ENCODE data around the gene PGM1. TPM values are rescaled to one million over a fixed set of nuclear protein-coding genes. Genes with fewer than 3 reads are reported as not detected.

PGM1 gene
- total RNA-seq, 1 donor from 2014 or later, result 46.0 TPM

GRCh38 chr1:63555480-63555879 is 37.7 kb upstream of the PGM1 start:
- Mint-ChIP-seq H3K27ac (no peak overlapping the region), H3K4me1 (peaks cover 2% of the 10 kb centered on the region), H3K4me3 (no peak overlapping the region), H3K27me3 (ENCODE audit: low read depth) (no peaks in the 10 kb centered on the region), H3K36me3 (peaks cover 3% of the 10 kb centered on the region), H3K9me3 (no peaks in the 10 kb centered on the region)
- no peak for DNase-seq (ENCODE audit: low spot score in 2 of 2, unreplicated experiment in 2 of 2)
- TF ChIP-seq, protein P1, sequence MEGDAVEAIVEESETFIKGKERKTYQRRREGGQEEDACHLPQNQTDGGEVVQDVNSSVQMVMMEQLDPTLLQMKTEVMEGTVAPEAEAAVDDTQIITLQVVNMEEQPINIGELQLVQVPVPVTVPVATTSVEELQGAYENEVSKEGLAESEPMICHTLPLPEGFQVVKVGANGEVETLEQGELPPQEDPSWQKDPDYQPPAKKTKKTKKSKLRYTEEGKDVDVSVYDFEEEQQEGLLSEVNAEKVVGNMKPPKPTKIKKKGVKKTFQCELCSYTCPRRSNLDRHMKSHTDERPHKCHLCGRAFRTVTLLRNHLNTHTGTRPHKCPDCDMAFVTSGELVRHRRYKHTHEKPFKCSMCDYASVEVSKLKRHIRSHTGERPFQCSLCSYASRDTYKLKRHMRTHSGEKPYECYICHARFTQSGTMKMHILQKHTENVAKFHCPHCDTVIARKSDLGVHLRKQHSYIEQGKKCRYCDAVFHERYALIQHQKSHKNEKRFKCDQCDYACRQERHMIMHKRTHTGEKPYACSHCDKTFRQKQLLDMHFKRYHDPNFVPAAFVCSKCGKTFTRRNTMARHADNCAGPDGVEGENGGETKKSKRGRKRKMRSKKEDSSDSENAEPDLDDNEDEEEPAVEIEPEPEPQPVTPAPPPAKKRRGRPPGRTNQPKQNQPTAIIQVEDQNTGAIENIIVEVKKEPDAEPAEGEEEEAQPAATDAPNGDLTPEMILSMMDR (IDR thresholded peaks at IDR 0.05; ENCODE audit: unreplicated experiment), result no peak

- no peak overlapping the region for H3K27ac Mint-ChIP-seq
- DNase-seq (ENCODE audit: low spot score in 2 of 2, unreplicated experiment in 2 of 2), result no peak
Observed at GRCh38 chr1:63557365-63557987, 35.7 kb upstream of the PGM1 start.

DNA sequence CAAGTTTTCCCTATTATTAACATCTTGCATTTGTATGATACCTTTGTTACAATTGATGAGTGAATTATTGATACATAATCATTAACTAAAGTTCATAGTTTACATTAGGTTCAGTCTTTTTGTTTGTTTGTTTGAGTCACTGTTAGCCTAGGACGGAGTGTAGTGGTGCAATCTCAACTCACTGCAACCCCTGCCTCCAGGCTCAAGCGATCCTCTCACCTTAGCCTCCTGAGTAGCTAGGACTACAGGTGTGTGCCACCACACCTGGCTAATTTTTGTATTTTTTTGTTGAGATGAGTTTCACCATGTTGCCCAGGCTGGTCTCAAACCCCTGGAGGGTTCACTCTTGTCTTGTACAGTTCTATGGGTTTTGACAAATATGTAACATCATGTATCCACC is 33.9 kb upstream of the PGM1 start:
- H3K4me3 Mint-ChIP-seq, result no peak overlapping the region
- DNase-seq (ENCODE audit: low spot score in 2 of 2, unreplicated experiment in 2 of 2), result no peak
- TF ChIP-seq, protein P1 (IDR thresholded peaks at IDR 0.05; ENCODE audit: unreplicated experiment), result no peak

More at GRCh38 chr1:63557365-63557987, 35.7 kb upstream of the PGM1 start:
- Mint-ChIP-seq H3K9me3 (no peaks in the 10 kb centered on the region), H3K36me3 (peaks cover 6% of the 10 kb centered on the region), H3K27me3 (ENCODE audit: low read depth) (no peaks in the 10 kb centered on the region), H3K4me3 (no peak overlapping the region), H3K4me1 (peaks cover 2% of the 10 kb centered on the region)
- TF ChIP-seq, protein P1 (IDR thresholded peaks at IDR 0.05; ENCODE audit: unreplicated experiment), result peak; percentile 52

DNA sequence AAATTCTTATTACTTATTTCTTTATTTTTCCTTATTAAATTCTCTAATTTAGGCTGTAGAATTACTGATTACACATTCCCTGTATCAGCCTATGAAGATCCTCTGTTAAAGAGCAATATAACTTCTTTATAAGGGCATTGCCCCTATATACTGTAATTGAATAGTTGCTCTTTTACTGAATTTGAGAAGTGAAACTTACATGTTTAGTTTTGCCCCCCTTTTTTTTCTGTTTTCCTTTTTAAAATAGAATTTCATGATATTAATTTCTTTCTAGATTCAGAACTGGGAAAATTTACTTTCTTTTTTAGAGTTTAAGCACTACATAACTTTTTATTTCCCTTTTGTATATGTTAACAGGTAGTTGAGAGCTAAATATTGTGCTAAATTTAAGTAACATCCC is 29.5 kb upstream of the PGM1 start:
- H3K4me3 Mint-ChIP-seq, result no peak overlapping the region
- no peak for DNase-seq (ENCODE audit: low spot score in 2 of 2, unreplicated experiment in 2 of 2)
- H3K36me3 Mint-ChIP-seq, result peaks cover 26% of the 10 kb centered on the region
- peaks cover 16% of the 10 kb centered on the region for H3K9me3 Mint-ChIP-seq
- TF ChIP-seq, protein P1 (IDR thresholded peaks at IDR 0.05; ENCODE audit: unreplicated experiment), result no peak
- H3K4me1 Mint-ChIP-seq, result no peaks in the 10 kb centered on the region
- H3K27ac Mint-ChIP-seq, result no peak overlapping the region
- H3K27me3 Mint-ChIP-seq (ENCODE audit: low read depth), result no peaks in the 10 kb centered on the region

More for the DNA sequence above, 33.9 kb upstream of the PGM1 start:
- Mint-ChIP-seq H3K9me3 (peaks cover 2% of the 10 kb centered on the region), H3K27me3 (ENCODE audit: low read depth) (no peaks in the 10 kb centered on the region), H3K27ac (no peak overlapping the region), H3K36me3 (peaks cover 9% of the 10 kb centered on the region), H3K4me1 (peaks cover 2% of the 10 kb centered on the region)

DNA sequence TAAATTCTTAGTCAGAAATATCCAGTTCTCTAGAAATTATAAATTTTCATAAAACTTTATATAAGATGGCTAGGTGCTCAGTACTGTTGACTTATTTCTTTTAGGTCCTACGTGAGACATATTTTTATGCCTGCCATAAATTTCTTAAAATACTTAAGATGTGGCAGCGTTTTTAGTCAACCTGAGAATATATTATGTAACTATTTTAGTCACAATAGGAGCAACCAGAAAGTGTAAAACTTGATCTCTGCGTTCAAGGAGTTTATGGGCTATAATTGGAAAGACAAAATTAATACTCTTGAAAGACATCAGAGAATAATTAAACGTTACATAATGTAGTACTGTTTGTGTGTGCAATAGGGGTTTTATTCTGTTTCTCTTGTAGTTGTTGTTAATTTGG is 24.1 kb upstream of the PGM1 start:
- peaks cover 19% of the 10 kb centered on the region for H3K36me3 Mint-ChIP-seq
- DNase-seq (ENCODE audit: low spot score in 2 of 2, unreplicated experiment in 2 of 2), result no peak
- H3K4me3 Mint-ChIP-seq, result no peak overlapping the region
- H3K27ac Mint-ChIP-seq, result no peak overlapping the region
- H3K4me1 Mint-ChIP-seq, result no peaks in the 10 kb centered on the region
- TF ChIP-seq, protein P1 (IDR thresholded peaks at IDR 0.05; ENCODE audit: unreplicated experiment), result no peak
- H3K9me3 Mint-ChIP-seq, result peaks cover 16% of the 10 kb centered on the region
- H3K27me3 Mint-ChIP-seq (ENCODE audit: low read depth), result no peaks in the 10 kb centered on the region
